HG02763 (cell line): ENCODE results near the gene C2CD2.

ENCODE experiments used
- ATAC-seq: cut with Tn5 transposase; IDR thresholded peaks from one replicate; pipeline ENCODE4 v1.9.1; 2021; ENCODE audit warnings: mild to moderate bottlenecking, moderate library complexity; ENCODE audit not compliant: unreplicated experiment

The C2CD2 gene

GRCh38 chr21:41916888-41917433 lies 36.9 kb downstream of the C2CD2 start:
- ATAC-seq, result no peak

GRCh38 chr21:41914965-41915364 lies 38.9 kb downstream of the C2CD2 start:
- ATAC-seq, result no peak

GRCh38 chr21:41914358-41914757 lies 39.5 kb downstream of the C2CD2 start:
- ATAC-seq, result no peak

GRCh38 chr21:41913230-41913629 lies 40.6 kb downstream of the C2CD2 start:
- no peak for ATAC-seq

GRCh38 chr21:41908829-41909228 lies 45.0 kb downstream of the C2CD2 start:
- ATAC-seq, result no peak

GRCh38 chr21:41907496-41908258 lies 46.1 kb downstream of the C2CD2 start:
- ATAC-seq, result no peak

GRCh38 chr21:41906770-41907169 lies 47.0 kb downstream of the C2CD2 start:
- ATAC-seq, result no peak

GRCh38 chr21:41903559-41904351 lies 50.1 kb downstream of the C2CD2 start:
- no peak for ATAC-seq

GRCh38 chr21:41902946-41903345 lies 50.9 kb downstream of the C2CD2 start:
- ATAC-seq, result no peak

GRCh38 chr21:41901782-41902181 lies 52.0 kb downstream of the C2CD2 start:
- ATAC-seq, result no peak

GRCh38 chr21:41901099-41901498 lies 52.7 kb downstream of the C2CD2 start:
- no peak for ATAC-seq

GRCh38 chr21:41900401-41900800 lies 53.4 kb downstream of the C2CD2 start:
- ATAC-seq, result no peak

- ATAC-seq, result no peak
These were observed 54.2 kb downstream of the C2CD2 start for GRCh38 chr21:41899426-41900202.

GRCh38 chr21:41898998-41899397 lies 54.8 kb downstream of the C2CD2 start:
- no peak for ATAC-seq

- no peak for ATAC-seq
These were observed 56.1 kb downstream of the C2CD2 start for GRCh38 chr21:41897700-41898099.

GRCh38 chr21:41897047-41897669 lies 56.7 kb downstream of the C2CD2 start:
- no peak for ATAC-seq

GRCh38 chr21:41895643-41896493 lies 58.0 kb downstream of the C2CD2 start:
- ATAC-seq, result no peak

- no peak for ATAC-seq
These were observed 58.8 kb downstream of the C2CD2 start for GRCh38 chr21:41894922-41895557.

- ATAC-seq, result no peak
These were observed 59.3 kb downstream of the C2CD2 start for GRCh38 chr21:41894511-41894910.
